Motor neuron (in vitro differentiated cells): ENCODE measurements around the gene DDX1. TPM values are rescaled to one million over a fixed set of nuclear protein-coding genes. Genes with fewer than 3 reads are reported as not detected.
"Not testable (repeated sequence)": the region's sequence is repeated elsewhere in the genome, so short reads cannot be mapped to it uniquely, and the experiment has no call there.

Experiments
- ATAC-seq, 8 experiments: fragments of 200-7000 bp; cut with Tn5 transposase; replicated peaks in 6 of 8; 2 replicates each; pipeline ENCODE4 v1.8.0; 2021; ENCODE audit warnings: mild to moderate bottlenecking in 8 of 8, moderate library complexity in 8 of 8
- H3K27ac ChIP-seq, 2 donors: fragments of 250-450 bp; sonication (Bioruptor Pico); 2 replicates each; pipeline ENCODE4 v1.9.0; 2021; ENCODE audit warnings: antibody characterized with exemption in 2 of 2, mild to moderate bottlenecking in 2 of 2, moderate library complexity in 1 of 2
- H3K4me1 ChIP-seq, 2 donors: fragments of 250-450 bp; sonication (Bioruptor Pico); replicated peaks in 1 of 2; 2 replicates each; pipeline ENCODE4 v1.6.1; 2021; ENCODE audit warnings: antibody characterized with exemption in 2 of 2, mild to moderate bottlenecking in 2 of 2, moderate library complexity in 1 of 2
- H3K4me3 ChIP-seq, 5 donors: fragments of 250-450 bp; sonication (Bioruptor Pico); 2 replicates each; pipeline ENCODE4 v1.9.0; 2021; ENCODE audit warnings: antibody characterized with exemption in 5 of 5, mild to moderate bottlenecking in 5 of 5, moderate library complexity in 4 of 5
- WGBS, 10 experiments: fragments of 450-650 bp; shearing (Covaris generic); methylation state at CpG; one replicate each; pipeline ENCODE4 v1.0.0; 2022; 5-methylcytosine and 5-hydroxymethylcytosine counted together
- in situ Hi-C, 9 experiments: fragments of 400-800 bp; cut with MboI; loops; one replicate each; pipeline ENCODE4 v1.15.0; 2021; ENCODE audit warnings: low sequenced_read_pairs in 9 of 9, low pct_unique_long_range_greater_than_20kb in 2 of 9; ENCODE audit not compliant: unreplicated experiment in 9 of 9
- total RNA-seq, 8 experiments: library from RNA; unstranded; fragments of 300-600 nt; gene quantifications; 2 replicates each; pipeline versions ENCODE4 v1.2.3 to v1.2.4, GENCODE V29; 2022

DDX1 gene
- total RNA-seq, 8 experiments from 2014 or later = 64.3 to 139 (median 88.9) TPM

GRCh38 chr2:15679386-15679924, 87.8 kb downstream of the DDX1 start:
- 18 to 100% (median 64%) methylated on average over 1 to 3 of the region's 3 CpGs; no CpG with 5 or more reads in 2 of the 10 experiments for WGBS, 10 experiments
- H3K4me3 ChIP-seq = no peak overlapping the region
- no peak for ATAC-seq
- H3K27ac ChIP-seq = no peak overlapping the region
- peaks cover 3 to 4% of the 10 kb centered on the region in 2 donors for H3K4me1 ChIP-seq
- in situ Hi-C loops = no loop called here

GRCh38 chr2:15680132-15680531, 88.5 kb downstream of the DDX1 start:
- no CpG with 5 or more reads among the region's 33 CpGs for WGBS, 10 experiments
- ATAC-seq = not testable (repeated sequence)

More at GRCh38 chr2:15680132-15680531, 88.5 kb downstream of the DDX1 start:
- H3K27ac ChIP-seq, H3K4me3 ChIP-seq, H3K4me1 ChIP-seq, in situ Hi-C loops: not testable (repeated sequence)

Other genes starting within 250 kb of the DDX1 start
- gene NBAS, start 30.5 kb upstream of the DDX1 start, total RNA-seq = 10 to 100 TPM; 40.4 to 90.0 (median 71.7) TPM